GM12878 (cell line): ENCODE data around the gene DDX54. TPM values are rescaled to one million over a fixed set of nuclear protein-coding genes. Genes with fewer than 3 reads are reported as not detected.

ENCODE experiments used
- ATAC-seq: fragments of 200-7000 bp; cut with Tn5 transposase; 3 replicates; pipeline ENCODE4 v1.9.1; 2020; ENCODE audit warnings: mild to moderate bottlenecking, moderate library complexity
- BruUV-seq: library from RNA; stranded (reverse); fragments of 400-500 nt; replicated peaks from 2 replicates; lab custom pipeline; 2021; lab: Mats Ljungman, UMichigan
- CTCF ChIA-PET: fragments of 300-600 bp; sonication (Branson Sonifier 250); formaldehyde crosslinking; extraction: SDS; loops from one replicate; lab custom pipeline; 2021; ENCODE audit warnings: inconsistent platforms; lab: Yijun Ruan, JAX
- POLR2A ChIA-PET: fragments of 350-600 bp; formaldehyde crosslinking; extraction: SDS; loops from one replicate; lab custom pipeline; 2021; ENCODE audit warnings: inconsistent platforms; lab: Charles Lee
- RAD21 ChIA-PET: fragments of 300-600 bp; sonication (Branson Sonifier 250); formaldehyde crosslinking; loops from one replicate; lab custom pipeline; 2023; ENCODE audit warnings: antibody characterized with exemption; ENCODE audit not compliant: unreplicated experiment; lab: Charles Lee
- SMC1A ChIA-PET: fragments of 300-600 bp; sonication (Branson Sonifier 250); formaldehyde crosslinking; loops from one replicate; lab custom pipeline; 2023; ENCODE audit not compliant: unreplicated experiment, uncharacterized antibody; lab: Charles Lee
- DNase-seq: peaks from one replicate; pipeline ENCODE4 v3.0.0-alpha.2; 2011; ENCODE audit warnings: low read depth, low spot score
- FAIRE-seq: peaks from 3 replicates; lab custom pipeline; 2011; peaks lifted over from hg19 to GRCh38; lab: Jason Lieb, UNC
- H2AFZ ChIP-seq: 2 replicates; pipeline ENCODE4 v1.6.0; 2011; ENCODE audit warnings: low read depth, low read length, control low read depth; ENCODE audit not compliant: control insufficient read depth
- H3K27ac ChIP-seq: 2 replicates; pipeline ENCODE4 v1.5.1; 2011; ENCODE audit warnings: control low read depth; ENCODE audit not compliant: control insufficient read depth, insufficient read depth
- H3K27me3 ChIP-seq, 2 experiments: replicated peaks in 1 of 2; 2 replicates each; pipeline versions ENCODE4 v1.6.0 to v1.6.1; 2011; ENCODE audit warnings: low read length in 1 of 2; ENCODE audit not compliant: control insufficient read depth in 2 of 2, insufficient read depth in 2 of 2
- H3K36me3 ChIP-seq, 2 experiments: 2 replicates each; pipeline ENCODE4 v1.5.1; 2011; ENCODE audit warnings: low read length in 1 of 2; ENCODE audit not compliant: control insufficient read depth in 2 of 2, insufficient read depth in 2 of 2
- H3K4me1 ChIP-seq: 2 replicates; pipeline ENCODE4 v1.6.1; 2011; ENCODE audit warnings: mild to moderate bottlenecking, low read length, moderate library complexity, mixed read lengths; ENCODE audit not compliant: control insufficient read depth, insufficient read depth
- H3K4me2 ChIP-seq: 2 replicates; pipeline ENCODE4 v1.6.0; 2011; ENCODE audit warnings: control low read depth; ENCODE audit not compliant: control insufficient read depth, insufficient read depth
- H3K4me3 ChIP-seq: fragments of 200-600 bp; sonication (generic); 2 replicates; pipeline ENCODE4 v1.5.1; 2016
- H3K79me2 ChIP-seq: 2 replicates; pipeline ENCODE4 v1.6.0; 2011; ENCODE audit warnings: low read length; ENCODE audit not compliant: control insufficient read depth, insufficient read depth
- H3K9ac ChIP-seq: 2 replicates; pipeline ENCODE4 v1.8.0; 2011; ENCODE audit warnings: low read length, control low read depth, mixed read lengths; ENCODE audit not compliant: control insufficient read depth, insufficient read depth
- H3K9me3 ChIP-seq: replicated peaks from 3 replicates; pipeline ENCODE4 v1.5.1; 2011; ENCODE audit warnings: mild to moderate bottlenecking, low read length; ENCODE audit not compliant: control insufficient read depth, insufficient read depth
- H4K20me1 ChIP-seq: 2 replicates; pipeline ENCODE4 v1.6.0; 2011; ENCODE audit not compliant: control insufficient read depth, insufficient read depth
- CEBPB ChIP-seq, 2 experiments: fragments of 150-350 bp in 1 of 2; IDR thresholded peaks; 2 replicates each; pipeline ENCODE4 v1.6.1; 2012 to 2014; ENCODE audit warnings: low read depth in 2 of 2, low read length in 2 of 2, borderline replicate concordance in 1 of 2, inconsistent platforms in 1 of 2
- CHD1 ChIP-seq: IDR thresholded peaks from 2 replicates; pipeline ENCODE4 v1.6.1; 2012; ENCODE audit warnings: low read depth, low read length, improper control_type of control experiment
- CHD2 ChIP-seq: IDR thresholded peaks from 2 replicates; pipeline ENCODE4 v1.6.1; 2011; ENCODE audit warnings: low read depth, low read length, improper control_type of control experiment, borderline replicate concordance
- CHD4 ChIP-seq: fragments of 200-600 bp; sonication (generic); IDR thresholded peaks from 2 replicates; pipeline ENCODE4 v1.6.1; 2016; ENCODE audit warnings: mild to moderate bottlenecking
- CREB1 ChIP-seq: IDR thresholded peaks from 2 replicates; pipeline ENCODE4 v1.6.1; 2012; ENCODE audit warnings: low read depth, mild to moderate bottlenecking, inconsistent platforms
- CREM ChIP-seq: IDR thresholded peaks from 2 replicates; pipeline ENCODE4 v1.6.1; 2014; ENCODE audit warnings: antibody characterized with exemption, low read depth
- EP300 ChIP-seq, 2 experiments: fragments of 150-350 bp in 1 of 2; IDR thresholded peaks; 2 replicates each; pipeline ENCODE4 v1.6.1; 2011 to 2012; ENCODE audit warnings: low read depth in 2 of 2, low read length in 2 of 2, borderline replicate concordance in 1 of 2, improper control_type of control experiment in 1 of 2, inconsistent platforms in 1 of 2; ENCODE audit not compliant: control insufficient read depth in 1 of 2
- IKZF2 ChIP-seq, 2 experiments: fragments of 450-650 bp; IDR thresholded peaks; 2 replicates each; pipeline ENCODE4 v1.6.1; 2017; ENCODE audit warnings: mild to moderate bottlenecking in 2 of 2, moderate library complexity in 2 of 2
- NFIC ChIP-seq: IDR thresholded peaks from 2 replicates; pipeline ENCODE4 v1.6.1; 2012; ENCODE audit warnings: low read depth, mild to moderate bottlenecking, inconsistent platforms, low read length, moderate library complexity
- NFYA ChIP-seq: IDR thresholded peaks from 2 replicates; pipeline ENCODE4 v1.6.1; 2011; ENCODE audit warnings: low read depth, mild to moderate bottlenecking, low read length, improper control_type of control experiment, borderline replicate concordance
- PML ChIP-seq: IDR thresholded peaks from 2 replicates; pipeline ENCODE4 v1.6.1; 2012; ENCODE audit warnings: low read length, inconsistent platforms
- RELA ChIP-seq: fragments of 450-650 bp; IDR thresholded peaks from 2 replicates; pipeline ENCODE4 v1.8.0; 2014; ENCODE audit warnings: borderline replicate concordance; ENCODE audit not compliant: partially characterized antibody
- SIX5 ChIP-seq: IDR thresholded peaks from 2 replicates; pipeline ENCODE4 v1.6.1; 2011; ENCODE audit warnings: mild to moderate bottlenecking, low read depth, low read length, moderate library complexity; ENCODE audit not compliant: severe bottlenecking
- SMAD1 ChIP-seq: fragments of 450-650 bp; IDR thresholded peaks from 2 replicates; pipeline ENCODE4 v1.6.1; 2018; ENCODE audit warnings: mild to moderate bottlenecking, low read depth; ENCODE audit not compliant: partially characterized antibody
- SP1 ChIP-seq: IDR thresholded peaks from one replicate; pipeline ENCODE4 v1.6.1; 2011; ENCODE audit warnings: low read depth, low read length
- SREBF1 ChIP-seq: IDR thresholded peaks from 2 replicates; pipeline ENCODE4 v1.6.1; 2012; ENCODE audit warnings: mild to moderate bottlenecking, low read length
- STAT3 ChIP-seq: IDR thresholded peaks from 2 replicates; pipeline ENCODE4 v1.6.1; 2011; ENCODE audit warnings: low read depth, low read length, improper control_type of control experiment
- SUZ12 ChIP-seq: fragments of 200-600 bp; sonication (generic); IDR thresholded peaks from one replicate; pipeline ENCODE4 v1.6.1; 2018; ENCODE audit warnings: antibody characterized with exemption, mild to moderate bottlenecking; ENCODE audit not compliant: unreplicated experiment
- ZNF207 ChIP-seq: fragments of 450-650 bp; IDR thresholded peaks from 2 replicates; pipeline ENCODE4 v1.6.1; 2014; ENCODE audit warnings: antibody characterized with exemption, mild to moderate bottlenecking, borderline replicate concordance
- WGBS: methylation state at CpG from one replicate; pipeline ENCODE4 v1.1.6; 2016; ENCODE audit warnings: low lambda C conversion rate; ENCODE audit not compliant: insufficient replicate concordance, insufficient coverage; ENCODE audit errors: missing lambda C conversion rate; 5-methylcytosine and 5-hydroxymethylcytosine counted together
- in situ Hi-C: fragments of 300-500 bp; cut with MboI; formaldehyde crosslinking; loops from 9 replicates; pipeline ENCODE4 v1.14.3; 2018; ENCODE audit warnings: mixed read lengths
- intact Hi-C: fragments of 100-400 bp; cut with micrococcal nuclease; formaldehyde crosslinking; loops from one replicate; pipeline ENCODE4 v1.14.2; 2022; ENCODE audit not compliant: unreplicated experiment
- polyA plus RNA-seq, 11 experiments: library from polyadenylated mRNA; depleted of rRNA in 4 of 11; unstranded in 6 of 11; stranded (reverse) in 5 of 11; fragments of >200 nt; fragmentation: Nextera tagmentation in 4 of 11; fragmentation: Illumina TruSeq in 1 of 11; extraction: Ambion mirVana in 4 of 11; extraction: Trizol in 1 of 11; gene quantifications; 1 replicate in 1 of 11; 2 replicates in 10 of 11; pipeline versions ENCODE4 v1.2.1 to v1.2.3, GENCODE V29; 2011 to 2016; ENCODE audit warnings: inconsistent platforms in 2 of 11, missing spikeins in 2 of 11, low read depth in 1 of 11
- total RNA-seq, 4 experiments: library from RNA; depleted of rRNA in 3 of 4; stranded (reverse); fragments of >200 nt in 3 of 4; fragmentation: Illumina TruSeq in 1 of 4; extraction: Trizol in 1 of 4; gene quantifications; 2 replicates each; pipeline versions ENCODE4 v1.2.1 to v1.2.3, GENCODE V29; 2013 to 2021
- TF ChIP-seq, protein P1 (sequence below): fragments of 450-650 bp; IDR thresholded peaks from 2 replicates; pipeline ENCODE4 v1.6.1; 2016; ENCODE audit warnings: mild to moderate bottlenecking
- TF ChIP-seq, protein P2 (sequence below): IDR thresholded peaks from 2 replicates; pipeline ENCODE4 v1.6.1; 2011; ENCODE audit warnings: low read depth, low read length, improper control_type of control experiment, borderline replicate concordance
- TF ChIP-seq, protein P3 (sequence below): fragments of 450-650 bp; IDR thresholded peaks from 2 replicates; pipeline ENCODE4 v1.6.1; 2014; ENCODE audit warnings: mild to moderate bottlenecking

The DDX54 gene
- total and polyA plus RNA-seq, 10 of the 15 experiments (the other 5 are each of a cell fraction or from before 2014, with no cell fraction given) = 1.9 to 115 (median 56.3) TPM

DNA sequence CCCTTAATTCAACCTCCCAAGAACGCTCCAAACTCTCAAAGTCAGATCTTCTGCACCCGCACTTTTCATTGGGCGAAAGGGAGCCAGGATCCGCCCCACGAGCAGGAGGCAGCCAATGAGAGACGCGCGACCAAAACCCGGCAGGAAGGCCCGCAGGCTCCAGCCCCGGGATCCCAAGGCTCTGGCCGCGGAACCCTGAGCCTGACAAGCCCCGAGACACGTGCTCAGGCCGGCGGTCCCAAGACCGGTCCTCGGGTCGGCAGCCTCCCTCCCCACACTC, 438 bp downstream of the DDX54 start:
- in situ Hi-C loops = no loop called here
- TF ChIP-seq CEBPB (IDR thresholded peaks at IDR 0.05; ENCODE audit: borderline replicate concordance in 1 of 2, low read depth in 2 of 2, low read length in 2 of 2) (no peak), SREBF1 (no peak), NFYA (peak; percentile 11; the same call in 1 of the 2 replicates), SP1 (peak; percentile 90), CHD4 (no peak), SUZ12 (no peak), CHD1 (no peak), SMAD1 (no peak), EP300 (IDR thresholded peaks at IDR 0.05; ENCODE audit: borderline replicate concordance in 1 of 2, control insufficient read depth in 1 of 2, low read depth in 2 of 2, low read length in 2 of 2) (no peak), CHD2 (peak; percentile 81), SIX5 (no peak), CREB1 (0 out of 2 replicates have a peak, but pooled peaks have one; percentile 1), PML (no peak), NFIC (no peak), RELA (peak; percentile 35), ZNF207 (no peak), IKZF2 (IDR thresholded peaks at IDR 0.05) (peak in 1 of 2 experiments; percentile 17; a peak in 1 of 4 replicates), CREM (peak; percentile 6), STAT3 (no peak)
- TF ChIP-seq, protein P1, sequence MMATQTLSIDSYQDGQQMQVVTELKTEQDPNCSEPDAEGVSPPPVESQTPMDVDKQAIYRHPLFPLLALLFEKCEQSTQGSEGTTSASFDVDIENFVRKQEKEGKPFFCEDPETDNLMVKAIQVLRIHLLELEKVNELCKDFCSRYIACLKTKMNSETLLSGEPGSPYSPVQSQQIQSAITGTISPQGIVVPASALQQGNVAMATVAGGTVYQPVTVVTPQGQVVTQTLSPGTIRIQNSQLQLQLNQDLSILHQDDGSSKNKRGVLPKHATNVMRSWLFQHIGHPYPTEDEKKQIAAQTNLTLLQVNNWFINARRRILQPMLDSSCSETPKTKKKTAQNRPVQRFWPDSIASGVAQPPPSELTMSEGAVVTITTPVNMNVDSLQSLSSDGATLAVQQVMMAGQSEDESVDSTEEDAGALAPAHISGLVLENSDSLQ = no peak
- TF ChIP-seq, protein P2, sequence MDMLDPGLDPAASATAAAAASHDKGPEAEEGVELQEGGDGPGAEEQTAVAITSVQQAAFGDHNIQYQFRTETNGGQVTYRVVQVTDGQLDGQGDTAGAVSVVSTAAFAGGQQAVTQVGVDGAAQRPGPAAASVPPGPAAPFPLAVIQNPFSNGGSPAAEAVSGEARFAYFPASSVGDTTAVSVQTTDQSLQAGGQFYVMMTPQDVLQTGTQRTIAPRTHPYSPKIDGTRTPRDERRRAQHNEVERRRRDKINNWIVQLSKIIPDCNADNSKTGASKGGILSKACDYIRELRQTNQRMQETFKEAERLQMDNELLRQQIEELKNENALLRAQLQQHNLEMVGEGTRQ = peak; percentile 47
- TF ChIP-seq, protein P3, sequence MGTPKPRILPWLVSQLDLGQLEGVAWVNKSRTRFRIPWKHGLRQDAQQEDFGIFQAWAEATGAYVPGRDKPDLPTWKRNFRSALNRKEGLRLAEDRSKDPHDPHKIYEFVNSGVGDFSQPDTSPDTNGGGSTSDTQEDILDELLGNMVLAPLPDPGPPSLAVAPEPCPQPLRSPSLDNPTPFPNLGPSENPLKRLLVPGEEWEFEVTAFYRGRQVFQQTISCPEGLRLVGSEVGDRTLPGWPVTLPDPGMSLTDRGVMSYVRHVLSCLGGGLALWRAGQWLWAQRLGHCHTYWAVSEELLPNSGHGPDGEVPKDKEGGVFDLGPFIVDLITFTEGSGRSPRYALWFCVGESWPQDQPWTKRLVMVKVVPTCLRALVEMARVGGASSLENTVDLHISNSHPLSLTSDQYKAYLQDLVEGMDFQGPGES = peak; percentile 68

More for the DNA sequence above, 438 bp downstream of the DDX54 start:
- H3K9me3 ChIP-seq = no peaks in the 10 kb centered on the region
- ChIA-PET CTCF (interaction anchor here (1.0 to 3.9 kb wide), 6 partner anchors 11 to 196 kb away, joined by 3 to 29 read pairs (median 5); no protein-coding TSS in a partner anchor), RAD21 (interaction anchor here (0.8 to 2.2 kb wide), 7 partner anchors 18 to 261 kb away, joined by 3 to 8 read pairs (median 3); no protein-coding TSS in a partner anchor), SMC1A (interaction anchor here (0.7 to 4.4 kb wide), 5 partner anchors 12 to 49 kb away, joined by 3 to 24 read pairs (median 5); no protein-coding TSS in a partner anchor), POLR2A (interaction anchor here (0.6 to 2.9 kb wide), 5 partner anchors 32 to 83 kb away, joined by 4 to 21 read pairs (median 8); partner anchors contain the start of gene TPCN1)
- H3K4me3 ChIP-seq = peak overlapping the region; percentile 86
- peak overlapping the region; percentile 97 for H3K9ac ChIP-seq
- no peaks in the 10 kb centered on the region for H3K27me3 ChIP-seq
- H4K20me1 ChIP-seq = no peaks in the 10 kb centered on the region
- peak; percentile 81 for DNase-seq
- intact Hi-C loops = loop anchor here (5.0 kb wide), 1 partner anchor 237 kb away; the partner anchor contains the start of gene SDSL
- peak overlapping the region; percentile 94 for H3K27ac ChIP-seq
- BruUV-seq = TSS peak; percentile 72
- H3K36me3 ChIP-seq = peaks cover 8 to 21% of the 10 kb centered on the region in 2 experiments
- ATAC-seq = peak; percentile 87
- H3K4me2 ChIP-seq = peak overlapping the region; percentile 93
- H3K79me2 ChIP-seq = peaks cover 50% of the 10 kb centered on the region
- peak overlapping the region; percentile 97 for H2AFZ ChIP-seq
- FAIRE-seq = peak; percentile 98
- WGBS = 1% methylated on average over 20 of the region's 20 CpGs
- peaks cover 9% of the 10 kb centered on the region for H3K4me1 ChIP-seq
